Measurements from ENCODE around the gene RGS14. TPM values are rescaled to one million over a fixed set of nuclear protein-coding genes. Genes with fewer than 3 reads are reported as not detected.

RGS14 gene
- total and polyA plus RNA-seq, 2 experiments from 2014 or later = 23.5 to 37.9 TPM

- TF ChIP-seq ZNF462 (CRISPR knock-in tag; IDR thresholded peaks at IDR 0.05) = no peak
Measured at GRCh38 chr5:177384134-177384533, 26.4 kb downstream of the RGS14 start, which contains the start of gene SLC34A1 (continued).

- Histone ChIP-seq H3K9me2 (ENCODE audit: insufficient read depth) (no peaks in the 10 kb centered on the region), H3K27ac (ENCODE audit: low read depth) (no peak overlapping the region), H3K36me3 (ENCODE audit: insufficient read depth) (no peaks in the 10 kb centered on the region), H3K79me2 (replicated peaks; ENCODE audit: insufficient read depth) (no peaks in the 10 kb centered on the region), H2AFZ (no peak overlapping the region), H3K4me2 (no peak overlapping the region), H3K4me1 (ENCODE audit: insufficient read depth) (no peaks in the 10 kb centered on the region), H4K20me1 (replicated peaks; ENCODE audit: insufficient read depth) (no peaks in the 10 kb centered on the region), H3K27me3 (ENCODE audit: insufficient read depth) (peaks cover 18% of the 10 kb centered on the region; the same call in 1 of the 2 replicates), H3K4me3 (no peak overlapping the region), H3F3A (replicated peaks; ENCODE audit: low read depth) (0 out of 2 replicates have a peak, but pooled peaks cover 8% of the 10 kb centered on the region)
- Mint-ChIP-seq H3K9me3 (no peaks in the 10 kb centered on the region), H3K27me3 (ENCODE audit: insufficient read depth, low read depth, poor library complexity) (peaks cover 33% of the 10 kb centered on the region), H3K27ac (no peak overlapping the region), H3K36me3 (ENCODE audit: low read depth) (no peaks in the 10 kb centered on the region; the same call in 2 of the 3 replicates), H3K4me3 (no peak overlapping the region), H3K4me1 (peaks cover 30% of the 10 kb centered on the region)
- no peak for ATAC-seq
- DNase-seq (ENCODE audit: low spot score) = no peak
- TF ChIP-seq CREB1 (CRISPR knock-in tag; IDR thresholded peaks at IDR 0.05; ENCODE audit: low read depth) = no peak
- no peak for TF ChIP-seq STAT1 (IDR thresholded peaks at IDR 0.05; ENCODE audit: unreplicated experiment)
- no peak for TF ChIP-seq ZNF331 (CRISPR knock-in tag; IDR thresholded peaks at IDR 0.05; ENCODE audit: low read depth)
- no peak for TF ChIP-seq ZNF114 (CRISPR knock-in tag; IDR thresholded peaks at IDR 0.05)
- TF ChIP-seq, protein P1, sequence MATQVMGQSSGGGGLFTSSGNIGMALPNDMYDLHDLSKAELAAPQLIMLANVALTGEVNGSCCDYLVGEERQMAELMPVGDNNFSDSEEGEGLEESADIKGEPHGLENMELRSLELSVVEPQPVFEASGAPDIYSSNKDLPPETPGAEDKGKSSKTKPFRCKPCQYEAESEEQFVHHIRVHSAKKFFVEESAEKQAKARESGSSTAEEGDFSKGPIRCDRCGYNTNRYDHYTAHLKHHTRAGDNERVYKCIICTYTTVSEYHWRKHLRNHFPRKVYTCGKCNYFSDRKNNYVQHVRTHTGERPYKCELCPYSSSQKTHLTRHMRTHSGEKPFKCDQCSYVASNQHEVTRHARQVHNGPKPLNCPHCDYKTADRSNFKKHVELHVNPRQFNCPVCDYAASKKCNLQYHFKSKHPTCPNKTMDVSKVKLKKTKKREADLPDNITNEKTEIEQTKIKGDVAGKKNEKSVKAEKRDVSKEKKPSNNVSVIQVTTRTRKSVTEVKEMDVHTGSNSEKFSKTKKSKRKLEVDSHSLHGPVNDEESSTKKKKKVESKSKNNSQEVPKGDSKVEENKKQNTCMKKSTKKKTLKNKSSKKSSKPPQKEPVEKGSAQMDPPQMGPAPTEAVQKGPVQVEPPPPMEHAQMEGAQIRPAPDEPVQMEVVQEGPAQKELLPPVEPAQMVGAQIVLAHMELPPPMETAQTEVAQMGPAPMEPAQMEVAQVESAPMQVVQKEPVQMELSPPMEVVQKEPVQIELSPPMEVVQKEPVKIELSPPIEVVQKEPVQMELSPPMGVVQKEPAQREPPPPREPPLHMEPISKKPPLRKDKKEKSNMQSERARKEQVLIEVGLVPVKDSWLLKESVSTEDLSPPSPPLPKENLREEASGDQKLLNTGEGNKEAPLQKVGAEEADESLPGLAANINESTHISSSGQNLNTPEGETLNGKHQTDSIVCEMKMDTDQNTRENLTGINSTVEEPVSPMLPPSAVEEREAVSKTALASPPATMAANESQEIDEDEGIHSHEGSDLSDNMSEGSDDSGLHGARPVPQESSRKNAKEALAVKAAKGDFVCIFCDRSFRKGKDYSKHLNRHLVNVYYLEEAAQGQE (IDR thresholded peaks at IDR 0.05; ENCODE audit: unreplicated experiment) = no peak
- no peak for TF ChIP-seq ZNF462 (CRISPR knock-in tag; IDR thresholded peaks at IDR 0.05)
Measured at GRCh38 chr5:177385720-177386119, 28.0 kb downstream of the RGS14 start.

Measured in GM23338 (cell line).